ENCODE data around the gene GPRC5C. TPM values are rescaled to one million over a fixed set of nuclear protein-coding genes. Genes with fewer than 3 reads are reported as not detected.

Gene GPRC5C
- total RNA-seq, 2 experiments from 2014 or later = 0.40 to 0.41 TPM

DNA sequence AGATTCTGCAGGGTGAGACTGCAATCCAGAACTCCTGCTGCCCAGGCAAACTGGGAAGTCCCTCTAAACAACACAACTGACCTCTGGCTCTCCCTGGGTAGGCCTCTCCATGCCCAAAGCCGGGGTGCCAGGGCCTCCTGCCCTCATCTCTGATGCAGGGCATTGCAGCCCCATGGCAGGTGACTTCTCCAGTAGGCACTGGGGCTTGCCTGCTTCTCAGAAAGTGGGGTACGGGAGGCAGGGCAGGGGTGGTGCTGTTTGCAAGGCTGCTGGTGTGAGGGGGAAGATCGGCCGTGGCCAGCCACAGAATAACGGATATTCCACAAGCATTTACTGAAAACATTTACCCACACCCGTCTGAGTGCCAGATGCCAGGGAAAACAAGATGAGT lies 4.1 kb upstream of the GPRC5C start:
- Mint-ChIP-seq H3K9me3 (no peaks in the 10 kb centered on the region), H3K4me3 (no peak overlapping the region), H3K27ac (no peak overlapping the region), H3K27me3 (peaks cover 23% of the 10 kb centered on the region), H3K36me3 (no peaks in the 10 kb centered on the region), H3K4me1 (ENCODE audit: low read depth) (peaks cover 12% of the 10 kb centered on the region)
- POLR2A ChIA-PET = no interaction called here
- intact Hi-C loops (cut with micrococcal nuclease) = no loop called here
- CTCF ChIA-PET = interaction anchor here (1.5 kb wide), 1 partner anchor 48 kb away, joined by 5 read pairs; no protein-coding TSS in a partner anchor
- DNase-seq = no peak

DNA sequence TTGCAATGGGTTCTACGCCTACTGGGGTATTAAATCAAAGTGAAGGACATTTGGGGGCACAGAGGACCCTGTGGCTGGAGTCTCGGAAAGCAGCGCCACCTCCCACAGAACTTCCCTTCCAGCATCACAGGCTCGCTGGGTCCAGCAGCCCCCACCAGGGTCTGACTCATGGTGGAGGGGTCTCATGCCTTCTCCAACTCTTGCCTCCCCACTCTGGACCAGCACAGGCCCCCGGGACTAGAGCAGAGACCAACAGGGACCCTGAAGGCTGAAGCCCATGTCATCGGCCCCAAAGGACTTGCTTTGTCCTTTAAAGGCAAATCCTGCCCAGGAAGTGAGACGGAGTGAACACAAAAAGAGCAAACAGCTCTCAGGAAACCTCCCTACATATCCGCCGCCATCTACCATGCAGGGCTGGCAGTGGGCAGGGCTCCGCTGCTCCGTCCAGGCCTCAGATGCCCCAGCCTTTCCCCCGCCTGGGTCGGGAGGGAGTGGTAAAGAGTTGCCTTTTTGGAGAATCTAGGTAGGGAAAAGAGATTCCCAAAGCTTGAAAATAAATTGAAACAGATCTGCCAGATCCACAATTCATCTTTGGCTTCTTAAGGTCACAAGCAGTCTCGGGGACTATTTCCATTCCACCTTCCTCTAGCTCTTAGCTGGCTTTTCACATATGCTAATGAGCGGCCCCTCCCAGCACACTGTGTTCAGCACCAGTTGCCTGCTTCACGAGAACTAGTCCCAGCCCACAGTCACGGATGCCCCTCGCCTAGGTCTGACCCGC lies 2.1 kb upstream of the GPRC5C start:
- ChIA-PET CTCF (no interaction called here), POLR2A (no interaction called here)
- no peak overlapping the region for H3K27ac Mint-ChIP-seq
- H3K9me3 Mint-ChIP-seq = no peaks in the 10 kb centered on the region
- H3K36me3 Mint-ChIP-seq = no peaks in the 10 kb centered on the region
- no peak overlapping the region for H3K4me3 Mint-ChIP-seq
- intact Hi-C loops (cut with micrococcal nuclease) = loop anchor here (10.0 kb wide), 1 partner anchor 65 kb away; no protein-coding TSS in a partner anchor
- peaks cover 12% of the 10 kb centered on the region for H3K4me1 Mint-ChIP-seq (ENCODE audit: low read depth)
- no peak for DNase-seq
- H3K27me3 Mint-ChIP-seq = peaks cover 37% of the 10 kb centered on the region

DNA sequence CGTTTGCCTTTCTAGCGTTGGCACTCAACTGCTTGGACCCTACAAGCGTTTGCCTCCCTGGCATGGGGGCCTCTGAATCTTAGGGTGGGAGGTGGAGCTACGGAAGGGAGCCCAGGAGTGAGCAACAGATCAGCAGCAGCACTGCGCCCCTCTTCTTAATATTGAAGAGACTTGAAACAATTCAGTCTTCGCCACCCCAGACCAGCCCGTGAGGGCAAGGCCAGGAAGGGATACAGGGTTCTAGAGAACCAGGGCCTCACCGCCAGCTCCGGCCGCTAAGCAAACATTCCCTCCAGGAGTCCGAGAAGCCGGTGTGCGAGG lies 1.5 kb upstream of the GPRC5C start:
- no peak overlapping the region for H3K4me3 Mint-ChIP-seq
- H3K27ac Mint-ChIP-seq = no peak overlapping the region
- DNase-seq = no peak
- peaks cover 12% of the 10 kb centered on the region for H3K4me1 Mint-ChIP-seq (ENCODE audit: low read depth)
- no peaks in the 10 kb centered on the region for H3K36me3 Mint-ChIP-seq
- peaks cover 38% of the 10 kb centered on the region for H3K27me3 Mint-ChIP-seq
- no peaks in the 10 kb centered on the region for H3K9me3 Mint-ChIP-seq
- intact Hi-C loops (cut with micrococcal nuclease) = loop anchor here (10.0 kb wide), 1 partner anchor 64 kb away; no protein-coding TSS in a partner anchor
- CTCF ChIA-PET = interaction anchor here (1.3 kb wide), 1 partner anchor 63 kb away, joined by 3 read pairs; the partner anchor contains the start of gene GPR142
- POLR2A ChIA-PET = no interaction called here

DNA sequence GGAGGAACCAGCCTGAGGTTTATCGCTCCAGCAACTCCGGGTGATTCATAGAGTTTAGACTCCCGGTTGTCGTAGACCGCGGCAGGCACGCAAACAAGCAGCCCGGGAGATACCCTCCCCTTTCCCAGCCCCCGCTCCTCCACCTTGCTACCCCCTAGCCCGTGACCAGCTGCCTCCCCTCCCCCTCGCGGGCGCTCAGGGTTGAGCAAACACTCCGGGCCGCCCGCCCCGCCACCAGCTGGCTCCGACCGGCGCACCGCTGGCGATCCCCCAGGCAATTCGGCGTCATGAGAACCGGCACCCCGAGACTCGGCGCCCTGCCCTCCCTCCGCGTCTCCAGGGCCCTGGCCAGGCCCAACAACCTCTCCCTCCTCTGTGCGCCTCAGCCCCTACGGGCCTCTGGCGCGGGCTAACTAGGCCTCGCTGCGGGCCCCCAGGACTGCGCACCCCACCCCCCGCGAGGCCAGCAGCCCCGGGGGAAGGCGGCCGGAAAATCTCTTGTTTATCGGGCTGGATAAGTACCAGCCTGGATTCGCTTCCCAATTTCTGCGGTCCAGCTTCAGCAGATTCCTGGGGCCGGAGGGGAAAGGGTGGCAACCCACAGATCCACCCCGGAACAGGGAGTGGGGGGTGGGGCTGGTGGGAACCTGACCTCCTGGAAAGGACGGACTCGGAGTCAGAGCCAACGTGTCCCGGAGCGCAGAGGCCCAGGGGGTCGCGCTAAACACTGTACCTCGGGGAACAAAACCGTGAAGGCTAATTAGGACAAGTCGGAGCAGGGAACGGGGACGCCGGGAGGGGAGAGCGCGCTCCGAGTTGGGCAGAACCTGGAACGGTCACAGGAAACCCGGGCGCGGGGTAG lies 951 bp upstream of the GPRC5C start:
- no peak overlapping the region for H3K27ac Mint-ChIP-seq
- intact Hi-C loops (cut with micrococcal nuclease) = loop anchor here (10.0 kb wide), 1 partner anchor 64 kb away; no protein-coding TSS in a partner anchor
- H3K9me3 Mint-ChIP-seq = no peaks in the 10 kb centered on the region
- peak; percentile 54 for DNase-seq
- no peaks in the 10 kb centered on the region for H3K36me3 Mint-ChIP-seq
- peaks cover 12% of the 10 kb centered on the region for H3K4me1 Mint-ChIP-seq (ENCODE audit: low read depth)
- CTCF ChIA-PET = interaction anchor here (1.3 kb wide), 1 partner anchor 63 kb away, joined by 3 read pairs; the partner anchor contains the start of gene GPR142
- peaks cover 38% of the 10 kb centered on the region for H3K27me3 Mint-ChIP-seq
- peak overlapping the region; percentile 46 for H3K4me3 Mint-ChIP-seq
- POLR2A ChIA-PET = no interaction called here

DNA sequence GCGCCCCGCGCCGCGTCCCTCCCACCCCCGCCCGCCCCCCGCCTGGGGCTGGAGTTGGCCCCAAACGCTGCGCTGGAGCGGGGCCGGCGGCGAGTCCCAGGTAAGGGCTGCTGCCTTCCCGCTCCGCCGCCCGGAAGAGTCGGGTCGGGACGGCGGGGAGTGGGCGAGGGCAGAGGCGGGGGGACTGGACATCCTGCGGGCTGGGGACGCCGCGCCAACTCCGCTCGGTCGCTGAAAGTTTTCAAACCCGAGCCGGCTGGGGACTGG lies 469 bp downstream of the GPRC5C start:
- CTCF ChIA-PET = no interaction called here
- Mint-ChIP-seq H3K27me3 (peaks cover 42% of the 10 kb centered on the region), H3K36me3 (peaks cover 2% of the 10 kb centered on the region), H3K4me3 (no peak overlapping the region), H3K27ac (no peak overlapping the region), H3K9me3 (peaks cover 6% of the 10 kb centered on the region), H3K4me1 (ENCODE audit: low read depth) (peaks cover 12% of the 10 kb centered on the region)
- DNase-seq = no peak
- POLR2A ChIA-PET = no interaction called here
- intact Hi-C loops (cut with micrococcal nuclease) = loop anchor here (10.0 kb wide), 1 partner anchor 62 kb away; no protein-coding TSS in a partner anchor

DNA sequence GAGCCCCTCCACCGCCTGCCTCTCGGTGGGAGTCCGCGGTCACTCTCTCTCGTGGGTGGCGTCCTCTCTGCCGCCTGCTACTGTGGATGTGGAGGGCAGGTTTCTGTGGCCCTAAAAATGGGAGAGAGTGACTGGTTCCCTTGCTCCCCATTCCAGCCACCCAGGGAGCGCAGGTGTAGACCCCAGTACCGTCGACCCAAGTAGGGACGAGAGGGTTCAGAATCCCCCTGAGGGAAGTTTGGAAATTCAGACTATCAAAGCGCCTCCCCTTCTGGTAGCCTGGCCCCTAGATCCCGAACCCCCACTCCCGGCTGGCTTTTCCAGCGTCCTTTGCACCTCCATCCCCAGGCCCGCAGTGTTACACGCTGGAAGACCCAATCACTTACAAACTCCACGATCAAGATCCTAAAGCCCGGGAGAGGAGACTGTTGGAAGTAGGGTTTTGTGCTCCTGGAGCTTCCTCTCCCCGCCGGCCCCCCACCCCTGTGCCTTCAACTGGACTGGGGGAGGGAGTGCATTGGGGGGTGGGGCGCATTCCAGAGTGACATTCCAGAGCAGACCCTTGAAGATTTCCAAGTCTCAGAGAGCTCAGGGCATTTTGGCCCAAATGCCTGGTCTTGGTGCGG lies 991 bp downstream of the GPRC5C start:
- CTCF ChIA-PET = no interaction called here
- intact Hi-C loops (cut with micrococcal nuclease) = loop anchor here (10.0 kb wide), 1 partner anchor 62 kb away; no protein-coding TSS in a partner anchor

DNA sequence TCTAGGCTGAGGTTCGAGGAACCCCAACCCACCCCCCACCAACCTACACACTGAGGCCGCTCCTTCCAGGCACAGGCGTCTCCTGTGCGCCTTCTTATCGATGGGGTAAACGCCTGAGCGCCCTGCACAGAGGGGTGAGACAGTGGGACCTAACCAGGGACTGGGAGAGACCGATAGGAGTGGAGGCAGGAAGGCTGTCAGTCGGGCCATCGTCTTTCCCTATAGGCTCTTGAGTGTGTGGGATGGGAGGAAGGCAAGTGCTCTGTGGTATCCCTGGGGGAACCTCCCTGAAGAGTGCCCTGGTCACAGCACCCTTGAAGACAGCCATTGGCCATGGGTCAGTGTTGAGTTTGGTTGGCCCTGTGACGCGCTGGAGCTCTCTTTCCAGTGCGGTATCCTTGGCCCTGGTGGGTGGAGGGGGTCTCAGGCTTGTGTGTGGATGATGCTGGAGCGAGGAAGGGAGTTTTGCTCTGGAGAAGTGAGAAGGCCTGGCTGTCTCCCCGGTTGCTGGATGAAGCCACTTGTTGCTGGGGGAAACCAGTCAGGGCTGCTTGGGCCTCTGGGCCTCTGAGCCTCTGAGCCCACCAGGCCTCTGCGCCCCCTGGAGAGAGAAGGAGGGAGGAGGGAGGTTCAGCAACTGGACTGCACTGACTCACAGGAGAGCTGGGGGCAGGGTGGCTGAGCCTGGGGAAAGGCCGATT lies 1.7 kb downstream of the GPRC5C start:
- Mint-ChIP-seq H3K9me3 (peaks cover 14% of the 10 kb centered on the region), H3K27me3 (peaks cover 42% of the 10 kb centered on the region), H3K4me3 (no peak overlapping the region), H3K36me3 (peaks cover 2% of the 10 kb centered on the region), H3K4me1 (ENCODE audit: low read depth) (peaks cover 12% of the 10 kb centered on the region), H3K27ac (no peak overlapping the region)
- ChIA-PET POLR2A (no interaction called here), CTCF (no interaction called here)
- DNase-seq = no peak
- intact Hi-C loops (cut with micrococcal nuclease) = loop anchor here (10.0 kb wide), 1 partner anchor 61 kb away; no protein-coding TSS in a partner anchor

More for the DNA sequence above, 991 bp downstream of the GPRC5C start:
- peaks cover 42% of the 10 kb centered on the region for H3K27me3 Mint-ChIP-seq
- no peak for DNase-seq
- H3K9me3 Mint-ChIP-seq = peaks cover 11% of the 10 kb centered on the region
- POLR2A ChIA-PET = no interaction called here
- H3K27ac Mint-ChIP-seq = no peak overlapping the region
- peaks cover 2% of the 10 kb centered on the region for H3K36me3 Mint-ChIP-seq
- peaks cover 12% of the 10 kb centered on the region for H3K4me1 Mint-ChIP-seq (ENCODE audit: low read depth)
- no peak overlapping the region for H3K4me3 Mint-ChIP-seq

GRCh38 chr17:74435775-74436359 lies 4.0 kb downstream of the GPRC5C start:
- DNase-seq = no peak
- Mint-ChIP-seq H3K27me3 (peaks cover 36% of the 10 kb centered on the region), H3K9me3 (peaks cover 25% of the 10 kb centered on the region), H3K27ac (no peak overlapping the region), H3K4me3 (no peak overlapping the region), H3K36me3 (peaks cover 5% of the 10 kb centered on the region), H3K4me1 (ENCODE audit: low read depth) (peaks cover 8% of the 10 kb centered on the region)
- ChIA-PET POLR2A (no interaction called here), CTCF (interaction anchor here (0.8 to 4.5 kb wide), 3 partner anchors 20 to 68 kb away, joined by 3 to 39 read pairs (median 10); partner anchors contain the start of gene GPR142)
- intact Hi-C loops (cut with micrococcal nuclease) = loop anchor here (10.0 kb wide), 1 partner anchor 59 kb away; no protein-coding TSS in a partner anchor

- peak; percentile 37 for DNase-seq
- peaks cover 5% of the 10 kb centered on the region for H3K36me3 Mint-ChIP-seq
- peaks cover 25% of the 10 kb centered on the region for H3K27me3 Mint-ChIP-seq
- no peaks in the 10 kb centered on the region for H3K4me1 Mint-ChIP-seq (ENCODE audit: low read depth)
- H3K4me3 Mint-ChIP-seq = no peak overlapping the region
- peaks cover 25% of the 10 kb centered on the region for H3K9me3 Mint-ChIP-seq
- H3K27ac Mint-ChIP-seq = no peak overlapping the region
- intact Hi-C loops (cut with micrococcal nuclease) = loop anchor here (10.0 kb wide), 1 partner anchor 57 kb away; no protein-coding TSS in a partner anchor
- ChIA-PET POLR2A (no interaction called here), CTCF (interaction anchor here (1.0 to 4.5 kb wide), 17 partner anchors 9 to 299 kb away, joined by 3 to 39 read pairs (median 4); partner anchors contain the start of genes CD300LB, GPR142 and RAB37)
Observed at GRCh38 chr17:74437702-74438101, 5.8 kb downstream of the GPRC5C start.

GRCh38 chr17:74439691-74440567 lies 8.0 kb downstream of the GPRC5C start:
- no peak for DNase-seq
- Mint-ChIP-seq H3K9me3 (peaks cover 25% of the 10 kb centered on the region), H3K36me3 (peaks cover 5% of the 10 kb centered on the region), H3K27ac (no peak overlapping the region), H3K4me3 (no peak overlapping the region), H3K27me3 (peaks cover 10% of the 10 kb centered on the region), H3K4me1 (ENCODE audit: low read depth) (no peaks in the 10 kb centered on the region)
- ChIA-PET POLR2A (no interaction called here), CTCF (interaction anchor here (1.1 to 4.5 kb wide), 2 partner anchors 16 to 72 kb away, joined by 5 to 39 read pairs; partner anchors contain the start of gene GPR142)
- intact Hi-C loops (cut with micrococcal nuclease) = loop anchor here (10.0 kb wide), 1 partner anchor 55 kb away; no protein-coding TSS in a partner anchor
